ENCODE results near the gene AFF1. TPM values are rescaled to one million over a fixed set of nuclear protein-coding genes. Genes with fewer than 3 reads are reported as not detected.
A peak's percentile ranks its signal among the peaks of the same experiment; 100 is the strongest.

AFF1 gene
- total RNA-seq, 2 experiments from 2014 or later = 28.7 to 69.7 TPM

- BruUV-seq (replicated peaks) = no TSS peak
- Histone ChIP-seq H3K9me3 (ENCODE audit: low read length) (no peaks in the 10 kb centered on the region), H3K4me2 (ENCODE audit: low read length) (peak overlapping the region; percentile 93), H3K27ac (ENCODE audit: low read depth, low read length, poor library complexity, severe bottlenecking) (peak overlapping the region; percentile 91), H3K9me2 (ENCODE audit: insufficient read depth, low read length) (no peaks in the 10 kb centered on the region), H3K4me3 (ENCODE audit: low read depth, low read length, poor library complexity, severe bottlenecking) (peak overlapping the region; percentile 92), H2AFZ (ENCODE audit: low read length) (no peak overlapping the region), H3K36me3 (ENCODE audit: insufficient read depth, low read length) (peaks cover 20% of the 10 kb centered on the region; the same call in 1 of the 2 replicates), H4K20me1 (ENCODE audit: insufficient read depth, low read length) (peaks cover 12% of the 10 kb centered on the region), H3K4me1 (ENCODE audit: insufficient read depth, low read length, poor library complexity, severe bottlenecking) (peaks cover 70% of the 10 kb centered on the region), H3K79me2 (ENCODE audit: insufficient read depth, low read depth, low read length) (peaks cover 81% of the 10 kb centered on the region)
- intact Hi-C loops (cut with micrococcal nuclease; ENCODE audit: unreplicated experiment) = loop anchor here (1.0 to 5.0 kb wide), 3 partner anchors 21 to 132 kb away; no protein-coding TSS in a partner anchor
- peak; percentile 90 for DNase-seq (ENCODE audit: low spot score)
- POLR2A ChIA-PET = interaction anchor here (0.6 to 7.5 kb wide), 17 partner anchors 11 to 256 kb away, joined by 3 to 125 read pairs (median 5); no protein-coding TSS in a partner anchor
- CTCF ChIA-PET (ENCODE audit: unreplicated experiment) = interaction anchor here (0.8 to 1.4 kb wide), 2 partner anchors 21 to 42 kb away, joined by 4 read pairs; no protein-coding TSS in a partner anchor
- TF ChIP-seq CTCF (conservative IDR thresholded peaks at IDR 0.05; ENCODE audit: low read length) = no peak
- no peak for TF ChIP-seq EZH2phosphoT487 (IDR thresholded peaks at IDR 0.05; ENCODE audit: borderline replicate concordance, low read depth, low read length)
Measured at GRCh38 chr4:86939729-86940575, 5.1 kb downstream of the AFF1 start.

- H3K9me3 ChIP-seq (ENCODE audit: low read length) = no peaks in the 10 kb centered on the region
- H3K4me3 ChIP-seq (ENCODE audit: low read depth, low read length, poor library complexity, severe bottlenecking) = peak overlapping the region; percentile 92
- peaks cover 12% of the 10 kb centered on the region for H4K20me1 ChIP-seq (ENCODE audit: insufficient read depth, low read length)
- POLR2A ChIA-PET = interaction anchor here (1.6 to 7.5 kb wide), 5 partner anchors 12 to 65 kb away, joined by 4 to 125 read pairs (median 6); no protein-coding TSS in a partner anchor
- peaks cover 20% of the 10 kb centered on the region; the same call in 1 of the 2 replicates for H3K36me3 ChIP-seq (ENCODE audit: insufficient read depth, low read length)
- H3K4me1 ChIP-seq (ENCODE audit: insufficient read depth, low read length, poor library complexity, severe bottlenecking) = peaks cover 80% of the 10 kb centered on the region
- no peak for DNase-seq (ENCODE audit: low spot score)
- TF ChIP-seq EZH2phosphoT487 (IDR thresholded peaks at IDR 0.05; ENCODE audit: borderline replicate concordance, low read depth, low read length) = no peak
- TF ChIP-seq CTCF (conservative IDR thresholded peaks at IDR 0.05; ENCODE audit: low read length) = no peak
- no peaks in the 10 kb centered on the region for H3K9me2 ChIP-seq (ENCODE audit: insufficient read depth, low read length)
- H2AFZ ChIP-seq (ENCODE audit: low read length) = no peak overlapping the region
- peak overlapping the region; percentile 91 for H3K27ac ChIP-seq (ENCODE audit: low read depth, low read length, poor library complexity, severe bottlenecking)
- CTCF ChIA-PET (ENCODE audit: unreplicated experiment) = no interaction called here
- peaks cover 91% of the 10 kb centered on the region for H3K79me2 ChIP-seq (ENCODE audit: insufficient read depth, low read depth, low read length)
- no TSS peak for BruUV-seq (replicated peaks)
- intact Hi-C loops (cut with micrococcal nuclease; ENCODE audit: unreplicated experiment) = no loop called here
- peak overlapping the region; percentile 93 for H3K4me2 ChIP-seq (ENCODE audit: low read length)
Measured at GRCh38 chr4:86940920-86941460, 6.2 kb downstream of the AFF1 start.
